DND-41 (cell line): ENCODE results near the gene CERS6.

Experiments used
- ATAC-seq: fragments of 200-7000 bp; cut with Tn5 transposase; 3 replicates; pipeline ENCODE4 v1.9.1; 2021; ENCODE audit warnings: low read depth; ENCODE audit not compliant: insufficient read depth
- DNase-seq: peaks from one replicate; pipeline ENCODE4 v3.0.0-alpha.2; 2020
- H2AFZ ChIP-seq: 2 replicates; pipeline ENCODE4 v1.6.0; 2012; ENCODE audit warnings: low read depth, low read length
- H3K27ac ChIP-seq: 2 replicates; pipeline ENCODE4 v1.5.1; 2012; ENCODE audit warnings: low read length, inconsistent platforms
- H3K27me3 ChIP-seq: fragments of 200-600 bp; sonication (generic); 2 replicates; pipeline ENCODE4 v1.6.0; 2012; ENCODE audit warnings: low read length, mild to moderate bottlenecking, inconsistent platforms; ENCODE audit not compliant: insufficient read depth, poor library complexity
- H3K36me3 ChIP-seq: 2 replicates; pipeline ENCODE4 v1.5.1; 2012; ENCODE audit warnings: low read length, inconsistent platforms; ENCODE audit not compliant: insufficient read depth
- H3K4me1 ChIP-seq: 2 replicates; pipeline ENCODE4 v1.5.1; 2012; ENCODE audit warnings: mild to moderate bottlenecking, low read length; ENCODE audit not compliant: insufficient read depth
- H3K4me2 ChIP-seq: 2 replicates; pipeline ENCODE4 v1.6.0; 2012; ENCODE audit warnings: mild to moderate bottlenecking, moderate library complexity, low read length, inconsistent platforms; ENCODE audit not compliant: insufficient read depth
- H3K4me3 ChIP-seq, 2 experiments: fragments of 200-600 bp in 1 of 2; shearing (Covaris generic) in 1 of 2; 2 replicates each; pipeline ENCODE4 v1.5.1; 2012 to 2016; ENCODE audit warnings: inconsistent platforms in 2 of 2, low read length in 2 of 2, mild to moderate bottlenecking in 2 of 2, low read depth in 1 of 2, moderate library complexity in 1 of 2
- H3K79me2 ChIP-seq: 2 replicates; pipeline ENCODE4 v1.6.0; 2012; ENCODE audit warnings: low read length, inconsistent platforms; ENCODE audit not compliant: insufficient read depth
- H3K9ac ChIP-seq: 2 replicates; pipeline ENCODE4 v1.6.0; 2012; ENCODE audit warnings: low read depth, mild to moderate bottlenecking, inconsistent platforms, low read length, moderate library complexity
- H3K9me3 ChIP-seq: 2 replicates; pipeline ENCODE4 v1.5.1; 2012; ENCODE audit warnings: low read length, moderate library complexity, mild to moderate bottlenecking, inconsistent platforms; ENCODE audit not compliant: insufficient read depth, severe bottlenecking
- H4K20me1 ChIP-seq: 2 replicates; pipeline ENCODE4 v1.6.0; 2012; ENCODE audit warnings: low read length; ENCODE audit not compliant: insufficient read depth
- EZH2 ChIP-seq: IDR thresholded peaks from 3 replicates; pipeline ENCODE4 v1.6.1; 2012; ENCODE audit warnings: borderline replicate concordance, low read depth, mild to moderate bottlenecking, moderate library complexity, low read length, inconsistent platforms; ENCODE audit not compliant: severe bottlenecking
- TF ChIP-seq, protein P1 (sequence below): IDR thresholded peaks from 2 replicates; pipeline ENCODE4 v1.5.1; 2012; ENCODE audit warnings: borderline replicate concordance, low read length, moderate library complexity, mild to moderate bottlenecking; ENCODE audit not compliant: poor library complexity, severe bottlenecking; ENCODE audit errors: extremely low read depth

The CERS6 gene

DNA sequence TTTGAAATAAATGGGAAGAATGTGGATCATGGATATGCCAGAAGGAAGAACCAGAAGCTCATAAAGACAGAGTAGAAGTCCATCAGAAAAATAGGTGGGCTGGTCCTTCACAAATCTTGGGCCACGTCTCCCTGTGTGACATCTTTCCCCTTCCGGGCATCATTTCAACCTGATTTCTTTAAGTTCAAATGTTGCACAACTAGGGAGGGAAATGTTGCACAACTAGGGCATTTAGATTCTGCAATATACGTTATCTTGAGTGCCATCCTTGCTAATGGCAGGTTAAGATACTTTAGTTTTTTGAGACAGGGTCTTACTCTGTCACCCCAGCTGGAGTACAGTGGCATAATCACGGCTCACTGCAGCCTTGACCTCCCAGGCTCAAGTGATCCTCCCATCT lies 129.6 kb downstream of the CERS6 start:
- Histone ChIP-seq H4K20me1 (peaks cover 6% of the 10 kb centered on the region; the same call in 1 of the 2 replicates), H3K79me2 (0 out of 2 replicates have a peak, but pooled peaks cover 3% of the 10 kb centered on the region), H3K9me3 (no peaks in the 10 kb centered on the region), H3K4me3 (no peak overlapping the region), H3K4me1 (peaks cover 32% of the 10 kb centered on the region), H3K36me3 (peaks cover 3% of the 10 kb centered on the region; the same call in 1 of the 2 replicates), H2AFZ (no peak overlapping the region), H3K27me3 (no peaks in the 10 kb centered on the region), H3K4me2 (no peak overlapping the region), H3K27ac (no peak overlapping the region), H3K9ac (no peak overlapping the region)
- ATAC-seq (no peak), DNase-seq (no peak)
- TF ChIP-seq EZH2 = no peak
- TF ChIP-seq, protein P1, sequence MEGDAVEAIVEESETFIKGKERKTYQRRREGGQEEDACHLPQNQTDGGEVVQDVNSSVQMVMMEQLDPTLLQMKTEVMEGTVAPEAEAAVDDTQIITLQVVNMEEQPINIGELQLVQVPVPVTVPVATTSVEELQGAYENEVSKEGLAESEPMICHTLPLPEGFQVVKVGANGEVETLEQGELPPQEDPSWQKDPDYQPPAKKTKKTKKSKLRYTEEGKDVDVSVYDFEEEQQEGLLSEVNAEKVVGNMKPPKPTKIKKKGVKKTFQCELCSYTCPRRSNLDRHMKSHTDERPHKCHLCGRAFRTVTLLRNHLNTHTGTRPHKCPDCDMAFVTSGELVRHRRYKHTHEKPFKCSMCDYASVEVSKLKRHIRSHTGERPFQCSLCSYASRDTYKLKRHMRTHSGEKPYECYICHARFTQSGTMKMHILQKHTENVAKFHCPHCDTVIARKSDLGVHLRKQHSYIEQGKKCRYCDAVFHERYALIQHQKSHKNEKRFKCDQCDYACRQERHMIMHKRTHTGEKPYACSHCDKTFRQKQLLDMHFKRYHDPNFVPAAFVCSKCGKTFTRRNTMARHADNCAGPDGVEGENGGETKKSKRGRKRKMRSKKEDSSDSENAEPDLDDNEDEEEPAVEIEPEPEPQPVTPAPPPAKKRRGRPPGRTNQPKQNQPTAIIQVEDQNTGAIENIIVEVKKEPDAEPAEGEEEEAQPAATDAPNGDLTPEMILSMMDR = no peak

DNA sequence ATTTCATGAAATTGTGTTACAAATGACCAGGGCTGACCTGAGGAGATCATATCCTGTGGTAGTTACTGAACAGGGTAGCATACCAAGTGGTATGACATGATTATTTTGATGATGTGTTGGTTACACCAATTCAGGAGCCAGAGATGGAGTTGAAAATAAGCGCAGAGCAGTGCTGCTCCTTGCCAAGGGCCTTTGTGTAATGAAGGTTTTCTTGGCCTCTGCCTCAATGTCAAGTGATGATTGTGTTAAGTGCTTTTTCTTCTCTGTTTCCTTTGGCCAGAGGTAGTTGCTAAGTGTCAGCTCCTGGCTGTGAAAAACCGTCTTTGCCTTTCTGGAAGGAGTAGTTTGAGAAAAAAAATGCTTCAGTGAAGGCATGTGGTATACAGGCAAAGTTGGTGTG lies 131.2 kb downstream of the CERS6 start:
- H3K4me2 ChIP-seq = no peak overlapping the region

DNA sequence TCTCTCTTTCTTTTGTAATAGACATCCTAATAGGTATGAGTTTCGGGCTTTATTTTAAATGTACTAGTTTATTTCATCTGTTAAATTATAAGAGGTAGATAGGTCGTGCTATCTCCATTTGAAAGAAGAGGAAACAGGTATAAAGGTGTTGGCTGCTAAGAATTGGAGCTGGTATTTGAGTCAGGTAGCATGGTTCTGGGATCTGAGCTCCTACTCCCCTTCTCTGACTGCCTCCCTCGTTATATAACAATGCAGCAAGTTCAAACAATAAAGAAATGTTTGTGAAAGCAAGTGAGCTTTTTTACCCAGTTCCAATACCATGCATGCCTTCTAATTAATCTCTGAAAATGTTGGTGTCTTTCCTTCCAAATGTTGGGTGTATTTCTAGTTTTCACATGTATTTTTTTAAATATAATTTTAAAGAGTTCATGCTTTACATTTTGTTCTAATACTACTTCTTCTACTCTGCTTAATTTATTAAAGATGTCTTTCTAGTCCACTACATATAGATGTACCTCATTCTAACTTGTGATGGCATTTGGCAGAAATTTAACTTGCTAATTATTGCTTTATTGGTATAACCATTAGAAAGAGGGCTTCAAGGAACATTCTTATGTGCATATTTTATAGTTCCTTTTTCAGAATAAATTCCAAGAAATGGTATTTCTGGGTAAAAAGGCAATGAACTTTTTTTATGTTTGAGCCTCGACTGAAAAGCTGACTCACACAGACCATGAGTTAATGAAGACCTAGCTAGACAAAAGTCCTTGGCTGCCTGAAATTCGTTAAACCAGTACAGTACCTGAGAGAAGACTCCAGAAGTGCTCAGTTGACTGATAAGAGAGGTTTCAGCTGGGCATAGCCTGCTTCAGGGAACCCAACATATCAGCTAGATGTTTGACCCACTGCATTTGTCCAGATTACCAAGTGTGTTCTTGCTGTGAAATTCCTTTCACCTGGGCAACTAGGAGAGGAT lies 133.5 kb downstream of the CERS6 start:
- no peak overlapping the region for H3K27ac ChIP-seq
- ATAC-seq = no peak

More for the DNA sequence above, 131.2 kb downstream of the CERS6 start:
- Histone ChIP-seq H3K4me1 (peaks cover 16% of the 10 kb centered on the region), H2AFZ (no peak overlapping the region), H3K27ac (no peak overlapping the region), H3K9me3 (no peaks in the 10 kb centered on the region), H3K4me3 (no peak overlapping the region), H3K27me3 (no peaks in the 10 kb centered on the region), H4K20me1 (0 out of 2 replicates have a peak, but pooled peaks cover 6% of the 10 kb centered on the region), H3K9ac (no peak overlapping the region), H3K79me2 (no peaks in the 10 kb centered on the region), H3K36me3 (no peaks in the 10 kb centered on the region)
- no peak for DNase-seq
- TF ChIP-seq EZH2 = no peak
- TF ChIP-seq, protein P1 = no peak
- ATAC-seq = no peak

More for the DNA sequence above, 133.5 kb downstream of the CERS6 start:
- H3K27me3 ChIP-seq = no peaks in the 10 kb centered on the region
- no peak overlapping the region for H3K4me3 ChIP-seq
- H2AFZ ChIP-seq = no peak overlapping the region
- peaks cover 5% of the 10 kb centered on the region for H3K4me1 ChIP-seq
- no peaks in the 10 kb centered on the region for H3K9me3 ChIP-seq
- no peak for DNase-seq
- H3K79me2 ChIP-seq = no peaks in the 10 kb centered on the region
- TF ChIP-seq, protein P1 = no peak
- TF ChIP-seq EZH2 = no peak
- H3K36me3 ChIP-seq = no peaks in the 10 kb centered on the region
- 0 out of 2 replicates have a peak, but pooled peaks cover 6% of the 10 kb centered on the region for H4K20me1 ChIP-seq
- H3K9ac ChIP-seq = no peak overlapping the region
- no peak overlapping the region for H3K4me2 ChIP-seq
